NCI-H1048 (cell line): Measurements from ENCODE around the gene SPHK2.

Experiments used
- DNase-seq: peaks from one replicate; lab custom pipeline; 2025; lab: John Stamatoyannopoulos, UW

Gene SPHK2

DNA sequence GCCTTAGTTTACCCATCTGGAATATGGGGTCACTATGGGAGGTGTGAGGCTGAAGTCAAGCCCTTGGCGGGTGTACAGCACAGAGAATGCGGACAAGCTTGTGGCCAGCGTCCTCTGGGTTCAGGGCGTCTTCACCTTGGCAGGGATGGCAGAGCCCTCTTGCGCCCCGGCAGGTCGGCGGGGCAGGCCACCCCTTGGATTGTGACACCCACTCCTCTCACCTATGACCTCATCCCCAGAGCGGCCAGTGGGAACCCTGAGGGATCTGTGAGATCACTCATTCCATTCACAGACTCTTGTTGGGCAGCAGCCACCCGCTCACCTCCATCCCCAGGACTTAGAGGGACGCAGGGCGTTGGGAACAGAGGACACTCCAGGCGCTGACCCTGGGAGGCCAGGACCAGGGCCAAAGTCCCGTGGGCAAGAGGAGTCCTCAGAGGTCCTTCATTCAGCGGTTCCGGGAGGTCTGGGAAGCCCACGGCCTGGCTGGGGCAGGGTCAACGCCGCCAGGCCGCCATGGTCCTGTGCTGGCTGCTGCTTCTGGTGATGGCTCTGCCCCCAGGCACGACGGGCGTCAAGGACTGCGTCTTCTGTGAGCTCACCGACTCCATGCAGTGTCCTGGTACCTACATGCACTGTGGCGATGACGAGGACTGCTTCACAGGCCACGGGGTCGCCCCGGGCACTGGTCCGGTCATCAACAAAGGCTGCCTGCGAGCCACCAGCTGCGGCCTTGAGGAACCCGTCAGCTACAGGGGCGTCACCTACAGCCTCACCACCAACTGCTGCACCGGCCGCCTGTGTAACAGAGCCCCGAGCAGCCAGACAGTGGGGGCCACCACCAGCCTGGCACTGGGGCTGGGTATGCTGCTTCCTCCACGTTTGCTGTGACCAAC lies 12.6 kb upstream of the SPHK2 start, which contains the start of gene SPACA4:
Gene SPACA4 (plus strand): TSS at position 280 of the 896 bp plus-strand sequence. CDS start 237 bp downstream, at position 517.
- no peak for DNase-seq

DNA sequence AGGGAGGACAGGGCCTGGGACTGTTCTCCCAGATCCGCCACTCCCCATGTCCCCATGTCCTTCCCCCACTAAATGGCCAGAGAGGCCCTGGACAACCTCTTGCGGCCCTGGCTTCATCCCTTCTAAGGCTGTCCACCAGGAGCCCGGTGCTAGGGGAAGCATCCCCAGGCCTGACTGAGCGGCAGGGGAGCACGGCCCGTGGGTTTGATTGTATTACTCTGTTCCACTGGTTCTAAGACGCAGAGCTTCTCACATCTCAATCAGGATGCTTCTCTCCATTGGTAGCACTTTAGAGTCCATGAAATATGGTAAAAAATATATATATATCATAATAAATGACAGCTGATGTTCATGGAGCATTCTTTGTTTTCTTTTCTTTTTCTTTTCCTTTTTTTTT lies 11.9 kb upstream of the SPHK2 start:
- no peak for DNase-seq

DNA sequence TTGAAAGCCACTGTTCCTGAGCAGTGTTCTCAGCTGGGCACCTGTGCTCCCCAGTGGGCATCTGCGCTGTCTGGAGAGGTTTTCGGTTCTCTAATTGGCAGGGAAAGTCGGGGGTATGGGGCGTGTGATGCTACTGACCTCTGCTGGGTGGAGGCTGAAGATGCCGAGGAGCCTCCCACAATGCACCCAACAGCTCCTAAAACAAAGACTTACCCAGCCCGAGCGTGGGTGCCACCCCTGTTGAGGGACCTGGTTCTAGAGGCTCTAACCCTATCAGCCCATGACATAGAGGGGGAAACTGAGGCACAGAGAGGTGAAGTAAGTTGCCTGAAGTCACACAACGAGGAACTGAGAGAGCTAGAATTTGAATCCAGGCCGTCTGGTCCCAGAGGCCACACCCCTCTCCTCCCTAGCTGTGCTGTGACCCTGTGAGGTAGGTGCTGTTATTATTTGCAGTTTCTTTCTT lies 10.5 kb upstream of the SPHK2 start:
- DNase-seq: no peak

DNA sequence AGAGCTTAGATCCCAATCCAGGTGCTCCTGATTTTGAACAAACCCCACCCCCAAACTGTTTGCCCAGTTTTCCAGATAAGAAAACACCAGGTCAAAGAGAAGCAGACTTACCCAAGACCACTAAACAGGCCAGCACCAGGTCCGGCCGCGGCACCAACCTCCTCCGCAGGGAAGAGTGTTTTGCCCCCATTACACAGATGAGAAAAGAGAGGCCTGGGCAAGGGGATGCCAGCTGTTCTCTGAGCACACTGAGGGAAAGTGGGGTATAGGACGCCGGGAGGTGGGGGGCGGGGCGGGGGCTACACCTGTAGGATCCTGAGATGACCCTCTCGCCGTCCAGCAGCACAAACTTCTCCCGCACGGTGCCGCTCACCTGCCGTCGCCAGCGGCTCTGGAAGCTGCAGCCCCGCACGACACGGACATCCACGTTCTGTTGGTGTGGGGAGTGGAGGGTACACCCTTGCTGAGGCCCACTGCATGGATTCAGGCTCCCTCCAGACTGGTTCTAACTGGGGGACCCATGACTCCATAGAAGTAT lies 9.7 kb upstream of the SPHK2 start:
- DNase-seq: no peak

DNA sequence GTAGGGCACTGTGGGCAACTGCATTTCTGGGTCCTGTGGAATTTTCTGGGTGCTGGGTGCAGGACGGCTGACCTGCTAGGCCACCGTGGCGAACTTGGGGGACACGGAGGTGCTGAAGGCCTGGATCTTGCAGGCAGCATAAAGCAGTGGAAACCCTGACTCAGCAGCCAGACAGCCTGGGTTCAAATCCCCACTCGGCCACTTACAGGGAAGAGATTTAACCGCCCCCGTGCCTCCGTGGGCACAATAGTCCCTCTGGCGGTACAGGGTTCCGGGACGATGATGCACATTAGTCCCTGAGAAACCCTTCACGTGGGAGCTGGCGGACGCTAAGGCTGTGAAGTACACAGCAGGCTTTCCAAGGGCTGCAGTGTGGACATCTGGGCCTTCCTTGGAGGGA lies 7.4 kb upstream of the SPHK2 start:
- no peak for DNase-seq

DNA sequence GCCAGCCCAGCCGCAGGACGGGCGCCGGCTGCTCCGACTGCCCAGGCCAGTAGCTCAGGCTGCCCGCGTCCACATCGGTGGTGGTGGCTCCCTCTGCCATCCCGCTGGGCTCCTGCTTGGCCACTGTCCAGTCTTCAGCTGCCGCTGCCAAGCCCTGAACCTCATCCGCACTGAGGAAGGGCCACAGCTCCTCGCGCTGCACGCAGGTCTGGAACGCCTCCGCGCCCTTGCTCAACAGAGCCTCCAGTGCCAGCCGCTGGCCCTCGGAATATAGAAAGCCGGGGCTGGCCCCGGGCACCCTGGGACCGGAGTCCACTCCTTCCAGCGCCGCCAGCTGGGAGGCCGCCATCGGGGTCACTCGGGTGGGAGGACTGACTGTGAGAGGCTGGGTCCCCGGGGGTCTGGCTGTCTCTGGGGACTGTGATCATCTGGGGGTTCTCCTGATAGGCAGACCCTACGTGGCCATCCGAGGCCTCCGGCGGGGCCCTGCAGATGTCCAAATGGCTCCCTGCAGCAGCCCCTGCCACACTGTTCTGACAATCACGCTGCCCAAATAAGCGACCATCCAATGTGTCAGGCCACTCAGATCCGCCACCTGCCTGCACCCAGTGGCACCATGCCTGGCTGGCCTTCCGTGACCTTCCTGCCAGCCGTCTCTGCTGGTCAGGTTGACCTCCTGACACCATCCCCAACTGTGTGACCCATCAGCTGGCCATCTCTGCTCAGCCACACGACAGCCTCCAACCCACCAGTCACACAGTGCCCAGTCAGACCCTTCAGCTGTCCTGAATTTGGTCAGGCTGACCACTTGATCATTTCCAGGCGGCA lies 6.1 kb upstream of the SPHK2 start:
- DNase-seq: no peak

DNA sequence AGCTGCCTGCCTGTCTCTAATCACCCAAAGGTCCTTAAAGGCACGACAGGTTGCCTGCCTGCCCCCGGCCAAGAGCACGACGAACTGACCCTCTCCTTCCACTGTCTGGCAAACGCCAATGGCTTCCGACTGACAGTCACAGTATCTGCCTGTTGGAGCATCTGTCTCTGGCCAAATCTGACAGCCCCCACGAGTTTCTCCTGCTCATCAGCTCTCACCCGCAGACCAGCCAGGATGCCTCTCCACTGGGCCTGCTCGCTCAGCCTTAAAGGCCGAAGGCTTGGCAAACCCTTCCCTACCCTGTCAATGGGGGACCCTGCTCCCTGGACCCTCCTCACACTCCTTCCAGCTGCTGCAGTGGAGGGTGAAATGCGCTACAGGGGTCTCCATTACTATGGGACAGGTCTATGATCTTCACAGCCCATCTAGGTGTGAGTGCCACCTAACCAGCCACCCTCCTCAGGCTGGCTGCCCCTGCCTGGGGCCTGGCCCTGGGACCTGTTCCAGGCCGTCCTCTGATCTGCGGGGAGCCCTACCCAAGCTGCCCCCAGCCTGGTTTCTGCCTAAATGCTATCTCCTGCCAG lies 5.4 kb upstream of the SPHK2 start:
- DNase-seq: no peak

DNA sequence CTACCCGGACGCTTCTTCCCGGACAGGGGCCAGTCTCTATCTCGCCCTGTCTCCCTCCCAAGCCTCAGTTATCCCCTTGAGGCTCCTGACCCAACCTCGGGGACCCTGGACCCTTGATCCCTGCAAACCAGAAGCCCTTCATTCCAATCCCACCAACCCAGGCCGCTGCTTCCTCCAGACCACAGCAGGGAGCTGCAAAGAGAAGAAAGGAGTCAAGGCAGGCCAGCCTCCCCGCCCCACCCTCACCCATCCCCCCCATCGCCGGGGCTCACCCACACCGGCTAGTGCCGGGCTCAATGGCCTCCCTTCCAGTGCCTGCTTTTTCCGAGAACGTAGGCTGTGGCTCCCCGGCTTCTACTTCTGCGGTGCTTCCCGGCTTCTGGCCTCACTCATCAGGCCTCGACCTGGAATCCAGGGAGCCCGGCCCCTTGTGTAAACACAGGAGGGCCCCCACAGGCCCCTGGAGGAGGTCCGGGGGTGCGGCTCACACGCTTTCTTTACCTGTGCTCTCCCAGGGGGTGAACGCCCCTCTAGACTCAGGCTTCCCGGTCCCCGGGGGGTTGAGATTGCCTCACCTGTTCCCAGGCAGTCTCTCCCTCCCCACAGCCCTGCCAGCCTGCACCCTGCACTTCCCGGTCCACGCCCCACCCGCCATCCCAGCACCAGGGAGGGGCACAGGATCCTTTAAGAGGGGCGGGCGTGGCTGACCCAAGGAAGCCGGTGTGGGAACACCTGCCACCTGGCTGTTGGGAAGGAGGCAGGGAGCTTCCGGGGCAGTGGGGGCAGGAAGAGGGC lies 4.7 kb upstream of the SPHK2 start, which contains the start of gene FAM83E:
Gene FAM83E (minus strand): TSS at position 641 of the 795 bp plus-strand sequence. CDS start 1,704 bp downstream, outside the sequence.
- no peak for DNase-seq

DNA sequence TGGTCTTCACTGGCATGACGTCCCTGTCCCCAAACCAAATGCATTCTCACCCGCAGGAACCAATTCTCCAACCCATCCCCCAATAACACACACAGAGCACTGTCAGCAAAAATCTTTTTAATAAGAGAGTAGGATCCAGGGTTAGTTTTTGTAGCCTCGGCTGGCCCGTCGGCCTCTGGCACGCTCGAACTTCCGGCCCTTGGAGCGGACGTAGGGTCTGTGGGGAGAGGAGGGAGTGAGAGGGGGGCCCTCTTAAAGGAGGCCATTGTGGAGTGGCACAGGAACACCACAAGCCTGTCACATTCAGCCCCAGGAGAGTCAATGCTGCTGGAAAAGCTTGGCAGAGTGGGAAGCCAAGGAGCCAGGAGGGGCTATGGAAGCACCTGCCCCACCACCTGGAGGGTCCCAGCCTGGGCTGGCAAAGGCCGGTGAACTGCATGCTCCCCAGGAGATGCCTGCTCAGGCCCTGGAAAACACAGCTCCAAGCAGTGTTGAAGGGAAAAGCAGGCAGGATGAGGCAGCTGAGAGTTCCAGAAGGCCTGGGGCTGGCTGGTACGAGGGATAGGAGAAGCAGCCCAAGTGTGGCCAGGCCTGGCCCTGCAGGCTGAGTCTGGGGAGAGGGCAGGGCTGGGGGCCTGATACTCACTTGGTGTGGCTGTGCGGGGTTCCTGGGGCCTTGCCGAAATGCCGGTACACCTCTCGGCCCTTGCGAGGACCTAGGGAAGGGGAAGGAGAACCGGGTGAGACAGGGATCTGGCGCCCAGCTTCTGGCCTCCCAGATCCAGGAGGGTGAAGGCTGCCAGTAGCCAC lies 3.9 kb upstream of the SPHK2 start:
- DNase-seq: no peak

DNA sequence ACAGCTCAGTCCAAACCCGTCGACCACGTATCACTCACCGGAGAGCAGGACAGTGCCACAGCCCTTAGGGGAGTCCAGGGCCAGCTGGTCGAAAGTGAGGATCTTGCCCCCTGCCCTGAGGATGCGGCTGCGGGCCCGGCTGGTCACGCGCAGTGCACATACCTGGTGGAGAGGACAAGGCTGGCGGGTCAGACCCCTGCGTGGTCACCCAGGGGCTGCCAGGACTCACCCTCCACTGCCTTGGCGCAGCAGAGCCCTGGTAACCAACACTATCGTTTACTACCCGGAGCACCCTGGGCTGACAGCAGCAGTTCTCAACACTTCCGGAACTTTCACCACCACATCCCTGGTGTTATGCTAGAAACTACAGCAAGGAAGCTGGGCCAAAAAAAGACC lies 3.3 kb upstream of the SPHK2 start:
- no peak for DNase-seq

DNA sequence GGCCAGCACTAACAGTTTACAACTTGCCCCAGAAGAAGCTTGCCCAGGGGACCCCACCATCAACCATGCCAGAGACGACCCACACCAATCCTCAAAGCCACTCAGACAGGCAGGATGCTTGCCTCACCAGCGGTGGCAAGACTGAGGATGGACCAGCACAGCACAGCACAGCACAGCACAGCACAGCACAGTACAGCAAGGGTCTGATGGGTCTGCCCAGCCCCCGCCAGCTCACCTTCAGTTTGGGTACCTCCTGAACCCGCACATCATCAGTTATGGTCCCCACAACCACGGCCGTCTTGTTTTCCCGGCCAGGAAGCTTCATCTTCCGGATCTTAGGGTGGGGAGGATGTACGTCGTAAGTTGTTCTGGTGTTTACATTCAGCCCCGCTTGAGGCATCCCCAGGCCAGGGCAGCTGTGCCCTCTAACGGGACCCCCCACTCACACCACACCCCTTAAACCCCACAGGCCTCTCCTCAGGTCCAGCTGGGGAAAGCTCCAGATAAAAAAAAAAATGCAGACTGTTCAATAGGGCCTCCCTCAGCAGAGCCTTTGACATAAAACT lies 2.7 kb upstream of the SPHK2 start:
- no peak for DNase-seq

DNA sequence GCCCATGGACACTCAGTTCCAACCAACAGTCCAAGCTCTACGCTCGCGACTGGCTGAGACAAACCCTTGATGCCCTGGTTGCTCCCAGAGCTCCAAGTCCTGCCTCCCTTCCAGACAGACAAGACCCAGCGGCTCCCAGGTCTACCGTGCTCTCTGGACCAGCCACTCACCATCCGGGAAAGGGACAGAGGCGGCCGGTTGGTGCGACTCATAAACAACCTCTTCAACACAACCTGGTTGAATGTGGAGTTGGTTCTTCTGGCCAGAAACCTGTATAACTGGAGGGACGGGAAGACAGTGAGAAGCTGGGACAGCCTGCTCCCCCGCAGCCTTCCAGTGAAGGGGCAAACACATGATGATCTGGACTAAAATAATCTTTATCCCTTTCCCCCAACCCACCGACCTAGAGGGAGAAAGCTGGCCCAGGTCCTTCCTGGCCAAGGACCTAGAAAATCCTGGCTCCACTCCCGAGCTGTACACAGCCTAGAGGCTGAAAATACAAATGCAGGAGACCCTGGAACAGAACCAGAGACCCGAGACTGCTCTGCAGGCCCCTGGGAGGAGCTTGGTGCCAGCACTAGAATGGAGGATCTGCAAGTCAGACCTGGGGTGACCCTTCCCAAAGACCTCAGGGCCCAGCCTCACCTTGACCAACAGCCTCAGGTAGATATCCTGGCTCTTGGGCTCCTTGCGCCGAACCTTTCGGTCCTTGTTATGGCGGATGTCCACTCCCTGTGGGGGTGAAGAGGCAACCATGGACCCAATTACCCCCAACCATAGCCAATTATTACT lies 2.0 kb upstream of the SPHK2 start:
- DNase-seq: no peak

DNA sequence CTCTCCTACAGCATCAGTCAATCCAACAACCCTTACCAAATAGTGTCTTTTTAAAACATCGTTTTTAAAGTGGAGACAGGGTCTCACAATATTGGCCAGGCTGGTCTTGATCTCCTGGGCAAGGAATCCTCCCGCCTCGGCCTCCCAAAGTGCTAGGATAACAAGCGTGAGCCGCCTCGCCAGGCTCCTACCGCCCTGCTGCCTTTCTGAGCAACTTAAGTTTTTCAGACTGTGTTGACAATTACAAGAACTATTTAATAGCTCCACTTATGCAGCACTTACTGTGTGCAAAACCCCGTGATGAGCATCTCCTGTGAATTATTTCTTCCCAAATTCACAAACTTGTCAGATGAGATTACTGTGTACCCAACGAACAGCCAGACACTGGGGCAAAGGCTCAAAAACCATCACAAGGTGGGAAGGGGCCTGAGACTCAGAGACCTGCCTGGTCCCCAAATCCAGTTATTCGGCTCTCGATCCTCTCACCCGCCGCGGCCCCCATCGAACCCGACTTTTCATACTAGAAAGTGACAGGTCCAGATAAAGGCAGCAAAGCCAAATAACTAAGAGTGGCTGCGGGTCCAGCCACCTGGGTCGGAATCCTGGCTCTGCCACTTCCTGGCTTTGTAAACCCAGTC lies 909 bp upstream of the SPHK2 start:
- no peak for DNase-seq

DNA sequence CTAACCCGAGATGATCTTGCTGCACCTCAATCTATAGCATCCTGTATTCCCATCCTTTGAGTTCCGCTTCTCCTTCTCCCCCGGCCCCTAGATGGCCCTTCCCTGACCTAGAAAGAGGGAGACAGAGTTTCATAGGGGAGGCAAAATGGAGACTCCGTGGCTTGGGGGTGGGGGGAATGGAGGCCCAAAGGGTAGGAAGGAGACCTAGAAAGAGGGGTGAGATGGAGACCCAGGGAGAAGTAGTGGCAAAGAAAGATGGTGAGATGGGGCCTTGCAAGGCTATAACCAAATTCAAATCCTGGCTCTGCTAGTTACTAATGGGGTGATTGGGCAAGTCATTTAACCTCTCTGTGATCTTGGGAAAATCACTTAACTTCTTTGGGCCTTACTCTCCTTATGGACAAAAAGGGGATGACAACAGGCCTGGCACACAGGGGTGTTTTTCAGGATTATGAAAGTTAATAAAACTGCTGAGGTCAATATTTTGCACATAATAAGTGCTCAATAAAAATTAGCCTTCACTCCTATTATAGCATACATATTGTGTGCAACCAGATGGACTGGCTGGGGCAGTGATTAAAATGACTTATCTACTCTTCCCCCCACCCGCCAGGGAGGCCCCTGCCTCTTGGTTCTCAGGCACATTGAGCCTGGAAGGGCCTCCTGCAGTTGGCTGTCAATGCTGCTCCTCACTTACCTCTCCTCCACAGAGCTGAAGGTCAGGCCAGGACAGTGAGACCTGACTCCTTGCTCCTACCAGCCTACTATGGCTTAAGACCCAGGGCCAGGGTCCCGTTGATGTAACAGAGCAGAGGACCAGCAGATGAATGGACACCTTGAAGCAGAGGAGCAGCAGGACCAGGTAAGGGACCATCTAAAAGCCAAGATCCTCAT lies 633 bp downstream of the SPHK2 start:
- DNase-seq: no peak

DNA sequence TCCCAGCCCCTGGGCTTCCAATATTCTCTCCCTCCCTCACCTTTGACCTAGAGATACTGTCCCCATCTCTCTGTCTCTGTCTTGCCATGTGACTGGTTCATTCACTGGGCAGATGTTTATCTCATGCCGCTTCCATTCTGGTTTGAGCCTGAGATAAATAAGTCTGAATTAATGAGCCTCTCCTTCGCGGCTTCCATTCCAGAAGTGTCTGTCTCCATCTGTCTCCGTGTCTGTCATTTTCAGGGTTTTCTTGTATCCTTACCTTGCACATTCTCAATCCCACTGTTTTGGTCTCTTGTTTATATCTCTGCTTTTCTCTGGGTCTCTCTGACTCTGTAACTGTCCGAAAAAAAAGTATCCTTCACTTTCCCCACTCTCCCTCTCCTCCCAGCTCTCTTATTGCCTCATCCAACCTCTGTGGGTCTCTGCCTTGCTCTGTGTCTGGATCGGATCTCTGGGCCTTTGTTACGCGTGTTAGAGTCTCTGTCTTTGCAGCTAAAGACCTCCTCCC lies 4.3 kb downstream of the SPHK2 start:
- DNase-seq: no peak

DNA sequence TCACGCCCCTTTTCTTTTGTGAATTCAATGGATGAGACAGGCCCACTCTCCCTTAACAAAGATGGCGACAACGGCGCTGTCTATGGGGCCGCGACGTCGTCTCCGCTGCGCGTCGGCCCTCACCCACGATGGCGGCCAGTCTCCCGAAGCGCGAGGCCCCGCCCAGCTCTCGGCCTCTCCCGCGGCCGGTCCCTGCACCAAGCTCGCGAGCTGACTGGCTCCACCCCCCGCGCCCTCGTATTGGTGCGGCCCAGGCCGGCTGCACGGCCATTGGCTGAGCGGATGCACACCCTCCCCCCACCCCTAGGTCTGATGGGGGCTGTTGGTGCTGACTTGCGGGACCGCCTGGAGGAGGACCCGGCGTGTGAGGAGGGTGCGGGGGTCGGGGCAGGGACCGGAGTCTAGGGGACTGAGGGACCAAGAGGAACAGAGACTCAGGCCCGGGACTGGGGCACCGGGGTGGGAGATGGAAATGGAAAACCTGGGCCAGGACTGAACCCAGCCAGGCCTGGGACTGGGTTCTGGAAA lies 4.8 kb downstream of the SPHK2 start:
- peak; percentile 96 for DNase-seq
